ENCODE data around the gene CASD1. TPM values are rescaled to one million over a fixed set of nuclear protein-coding genes. Genes with fewer than 3 reads are reported as not detected.

The CASD1 gene
- total RNA-seq, 1 experiment from 2014 or later: 5.8 TPM

DNA sequence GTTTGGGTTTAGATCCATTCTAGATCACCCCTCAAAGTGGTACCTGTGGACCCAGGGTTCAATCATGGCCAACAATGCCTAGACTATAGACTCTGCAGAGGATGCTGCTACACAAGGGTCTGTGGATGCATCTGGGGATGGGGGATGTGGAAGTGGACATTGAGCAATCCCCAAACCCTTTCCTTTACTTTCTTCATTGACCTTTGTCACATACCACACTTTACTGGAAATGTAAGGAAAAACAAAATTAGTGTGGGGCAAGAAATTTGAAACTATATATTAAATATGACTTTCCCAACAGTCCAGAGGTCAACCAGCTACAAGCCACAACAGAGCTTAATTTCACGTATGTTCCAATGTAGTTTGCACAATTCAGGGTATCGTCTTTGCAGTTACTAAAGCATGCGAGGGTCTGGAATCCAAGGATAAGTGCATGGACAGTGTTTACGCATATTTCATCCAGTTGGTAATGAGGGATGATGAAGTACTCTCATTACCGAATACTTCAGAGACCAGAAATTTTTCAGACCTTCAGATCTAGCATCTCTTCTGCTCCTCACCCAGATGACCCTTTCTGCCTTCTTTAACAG, 33.3 kb upstream of the CASD1 start:
- no peaks in the 10 kb centered on the region for H3K9me3 ChIP-seq (ENCODE audit: control insufficient read depth in 1 of 2, insufficient read depth in 1 of 2, low read depth in 1 of 2, low read length in 2 of 2)
- H3K9me2 ChIP-seq (ENCODE audit: insufficient read depth): no peaks in the 10 kb centered on the region
- H3K27me3 ChIP-seq (ENCODE audit: insufficient read depth, low read length): no peaks in the 10 kb centered on the region
- intact Hi-C loops (cut with micrococcal nuclease): no loop called here
- H3K4me3 ChIP-seq (replicated peaks in 1 of 2; ENCODE audit: low read depth in 1 of 2, low read length in 2 of 2): no peak overlapping the region
- no peak overlapping the region for H3K9ac ChIP-seq (ENCODE audit: low read length)
- CTCF ChIA-PET: no interaction called here
- no peak for TF ChIP-seq ZFX (IDR thresholded peaks at IDR 0.05)
- TF ChIP-seq POLR2AphosphoS5 (IDR thresholded peaks at IDR 0.05; ENCODE audit: low read depth, low read length): no peak
- TF ChIP-seq, protein P1, sequence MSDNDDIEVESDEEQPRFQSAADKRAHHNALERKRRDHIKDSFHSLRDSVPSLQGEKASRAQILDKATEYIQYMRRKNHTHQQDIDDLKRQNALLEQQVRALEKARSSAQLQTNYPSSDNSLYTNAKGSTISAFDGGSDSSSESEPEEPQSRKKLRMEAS (IDR thresholded peaks at IDR 0.05): no peak
- no peak for TF ChIP-seq JUND (IDR thresholded peaks at IDR 0.05)
- H3K4me2 ChIP-seq (ENCODE audit: low read length): no peak overlapping the region
- POLR2A ChIA-PET: no interaction called here
- ATAC-seq (no peak), DNase-seq (ENCODE audit: low read depth, low spot score) (no peak)
- H3K4me1 ChIP-seq (ENCODE audit: control insufficient read depth in 1 of 2, insufficient read depth in 2 of 2, low read length in 2 of 2): no peaks in the 10 kb centered on the region
- H3K79me2 ChIP-seq (ENCODE audit: insufficient read depth, low read length): no peaks in the 10 kb centered on the region
- H2AFZ ChIP-seq (ENCODE audit: low read depth, low read length, poor library complexity, severe bottlenecking): no peak overlapping the region
- no peak overlapping the region for H3K27ac ChIP-seq (ENCODE audit: low read depth, low read length)
- no peaks in the 10 kb centered on the region for H4K20me1 ChIP-seq (ENCODE audit: insufficient read depth)
- RAD21 ChIA-PET (ENCODE audit: low non-redundant PET in 1 of 2, low total read pairs in 2 of 2, uncharacterized antibody in 2 of 2, unreplicated experiment in 2 of 2): no interaction called here
- H3K36me3 ChIP-seq (ENCODE audit: control insufficient read depth in 1 of 2, insufficient read depth in 2 of 2, low read length in 2 of 2): no peaks in the 10 kb centered on the region
- no TSS peak for BruUV-seq (replicated peaks)

DNA sequence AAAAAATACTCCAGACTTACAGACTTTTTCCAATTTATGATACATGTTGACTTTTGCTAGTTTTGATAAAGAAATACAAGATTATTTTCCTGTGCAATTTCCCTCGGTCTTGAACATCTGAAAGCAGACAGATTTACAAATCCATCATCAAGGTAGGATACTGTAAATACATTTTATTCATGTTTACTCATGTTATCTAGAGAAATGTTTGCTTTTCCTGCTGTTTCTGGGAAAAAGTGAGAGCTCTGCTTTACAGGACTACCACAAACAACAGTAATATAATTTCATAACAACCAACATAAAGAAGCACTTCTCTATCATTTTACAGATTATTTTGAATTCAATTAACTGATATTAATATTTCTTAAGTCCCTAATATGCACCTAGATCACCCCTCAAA, 31.7 kb upstream of the CASD1 start:
- no peak overlapping the region for H2AFZ ChIP-seq (ENCODE audit: low read depth, low read length, poor library complexity, severe bottlenecking)
- ChIA-PET RAD21 (ENCODE audit: low non-redundant PET in 1 of 2, low total read pairs in 2 of 2, uncharacterized antibody in 2 of 2, unreplicated experiment in 2 of 2) (no interaction called here), POLR2A (no interaction called here), CTCF (no interaction called here)
- H3K9ac ChIP-seq (ENCODE audit: low read length): no peak overlapping the region
- H3K4me1 ChIP-seq (ENCODE audit: control insufficient read depth in 1 of 2, insufficient read depth in 2 of 2, low read length in 2 of 2): no peaks in the 10 kb centered on the region
- no peak overlapping the region for H3K27ac ChIP-seq (ENCODE audit: low read depth, low read length)
- H3K79me2 ChIP-seq (ENCODE audit: insufficient read depth, low read length): no peaks in the 10 kb centered on the region
- H3K9me3 ChIP-seq (ENCODE audit: control insufficient read depth in 1 of 2, insufficient read depth in 1 of 2, low read depth in 1 of 2, low read length in 2 of 2): no peaks in the 10 kb centered on the region
- H3K4me3 ChIP-seq (replicated peaks in 1 of 2; ENCODE audit: low read depth in 1 of 2, low read length in 2 of 2): no peak overlapping the region
- TF ChIP-seq, protein P2, sequence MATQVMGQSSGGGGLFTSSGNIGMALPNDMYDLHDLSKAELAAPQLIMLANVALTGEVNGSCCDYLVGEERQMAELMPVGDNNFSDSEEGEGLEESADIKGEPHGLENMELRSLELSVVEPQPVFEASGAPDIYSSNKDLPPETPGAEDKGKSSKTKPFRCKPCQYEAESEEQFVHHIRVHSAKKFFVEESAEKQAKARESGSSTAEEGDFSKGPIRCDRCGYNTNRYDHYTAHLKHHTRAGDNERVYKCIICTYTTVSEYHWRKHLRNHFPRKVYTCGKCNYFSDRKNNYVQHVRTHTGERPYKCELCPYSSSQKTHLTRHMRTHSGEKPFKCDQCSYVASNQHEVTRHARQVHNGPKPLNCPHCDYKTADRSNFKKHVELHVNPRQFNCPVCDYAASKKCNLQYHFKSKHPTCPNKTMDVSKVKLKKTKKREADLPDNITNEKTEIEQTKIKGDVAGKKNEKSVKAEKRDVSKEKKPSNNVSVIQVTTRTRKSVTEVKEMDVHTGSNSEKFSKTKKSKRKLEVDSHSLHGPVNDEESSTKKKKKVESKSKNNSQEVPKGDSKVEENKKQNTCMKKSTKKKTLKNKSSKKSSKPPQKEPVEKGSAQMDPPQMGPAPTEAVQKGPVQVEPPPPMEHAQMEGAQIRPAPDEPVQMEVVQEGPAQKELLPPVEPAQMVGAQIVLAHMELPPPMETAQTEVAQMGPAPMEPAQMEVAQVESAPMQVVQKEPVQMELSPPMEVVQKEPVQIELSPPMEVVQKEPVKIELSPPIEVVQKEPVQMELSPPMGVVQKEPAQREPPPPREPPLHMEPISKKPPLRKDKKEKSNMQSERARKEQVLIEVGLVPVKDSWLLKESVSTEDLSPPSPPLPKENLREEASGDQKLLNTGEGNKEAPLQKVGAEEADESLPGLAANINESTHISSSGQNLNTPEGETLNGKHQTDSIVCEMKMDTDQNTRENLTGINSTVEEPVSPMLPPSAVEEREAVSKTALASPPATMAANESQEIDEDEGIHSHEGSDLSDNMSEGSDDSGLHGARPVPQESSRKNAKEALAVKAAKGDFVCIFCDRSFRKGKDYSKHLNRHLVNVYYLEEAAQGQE (IDR thresholded peaks at IDR 0.05; ENCODE audit: low read depth): no peak
- TF ChIP-seq SIN3A (IDR thresholded peaks at IDR 0.05; ENCODE audit: low read depth) (no peak), ZNF274 (IDR thresholded peaks at IDR 0.05; ENCODE audit: low read depth, low read length) (no peak), ELF1 (IDR thresholded peaks at IDR 0.05; ENCODE audit: borderline replicate concordance, low read depth) (no peak), YY1 (IDR thresholded peaks at IDR 0.05; ENCODE audit: extremely low read depth, insufficient replicate concordance, low read depth, low read length) (no peak), POLR2AphosphoS5 (IDR thresholded peaks at IDR 0.05; ENCODE audit: low read depth, low read length) (no peak), EZH2 (IDR thresholded peaks at IDR 0.05) (no peak), JUND (IDR thresholded peaks at IDR 0.05) (no peak), FOSL1 (IDR thresholded peaks at IDR 0.05; ENCODE audit: low read depth) (no peak), ZFX (IDR thresholded peaks at IDR 0.05) (no peak)
- TF ChIP-seq, protein P3, sequence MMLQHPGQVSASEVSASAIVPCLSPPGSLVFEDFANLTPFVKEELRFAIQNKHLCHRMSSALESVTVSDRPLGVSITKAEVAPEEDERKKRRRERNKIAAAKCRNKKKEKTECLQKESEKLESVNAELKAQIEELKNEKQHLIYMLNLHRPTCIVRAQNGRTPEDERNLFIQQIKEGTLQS (IDR thresholded peaks at IDR 0.05): no peak
- no peaks in the 10 kb centered on the region for H3K36me3 ChIP-seq (ENCODE audit: control insufficient read depth in 1 of 2, insufficient read depth in 2 of 2, low read length in 2 of 2)
- no peak for DNase-seq (ENCODE audit: low read depth, low spot score)
- H3K9me2 ChIP-seq (ENCODE audit: insufficient read depth): no peaks in the 10 kb centered on the region
- intact Hi-C loops (cut with micrococcal nuclease): no loop called here
- BruUV-seq (replicated peaks): no TSS peak
- ATAC-seq: no peak
- H4K20me1 ChIP-seq (ENCODE audit: insufficient read depth): no peaks in the 10 kb centered on the region
- H3K4me2 ChIP-seq (ENCODE audit: low read length): no peak overlapping the region
- no peaks in the 10 kb centered on the region for H3K27me3 ChIP-seq (ENCODE audit: insufficient read depth, low read length)
